Panc1 (cell line): Measurements from ENCODE around the gene C1S. TPM values are rescaled to one million over a fixed set of nuclear protein-coding genes. Genes with fewer than 3 reads are reported as not detected.

Experiments
- ATAC-seq: fragments of 200-7000 bp; cut with Tn5 transposase; 2 replicates; pipeline ENCODE4 v1.9.1; 2020; ENCODE audit warnings: mild to moderate bottlenecking, moderate library complexity
- BruUV-seq: library from RNA; stranded (reverse); fragments of 400-500 nt; replicated peaks from 2 replicates; lab custom pipeline; 2021; lab: Mats Ljungman, UMichigan
- CTCF ChIA-PET: fragments of 300-600 bp; sonication (Branson Sonifier 250); formaldehyde crosslinking; loops from one replicate; lab custom pipeline; 2022; ENCODE audit warnings: antibody characterized with exemption; lab: Charles Lee
- POLR2A ChIA-PET: fragments of 300-600 bp; sonication (Branson Sonifier 250); formaldehyde crosslinking; loops from one replicate; lab custom pipeline; 2022; ENCODE audit warnings: antibody characterized with exemption; lab: Charles Lee
- DNase-seq: peaks from one replicate; pipeline ENCODE4 v3.0.0-alpha.2; 2010; ENCODE audit warnings: low read depth, low spot score
- H3K27ac ChIP-seq: 2 replicates; pipeline ENCODE4 v1.5.1; 2011; ENCODE audit warnings: mild to moderate bottlenecking, low read length, inconsistent platforms
- H3K27me3 ChIP-seq: fragments of 200-500 bp; sonication (Bioruptor generic); 2 replicates; pipeline ENCODE4 v1.6.0; 2014; ENCODE audit warnings: low read length, inconsistent platforms; ENCODE audit not compliant: control insufficient read depth, insufficient read depth
- H3K36me3 ChIP-seq: fragments of 200-500 bp; sonication (Bioruptor generic); 2 replicates; pipeline ENCODE4 v1.5.1; 2014; ENCODE audit warnings: inconsistent platforms, mild to moderate bottlenecking, low read length, moderate library complexity; ENCODE audit not compliant: control insufficient read depth, insufficient read depth
- H3K4me1 ChIP-seq: 2 replicates; pipeline ENCODE4 v1.5.1; 2011; ENCODE audit warnings: inconsistent platforms, mild to moderate bottlenecking, low read length, moderate library complexity; ENCODE audit not compliant: control insufficient read depth, insufficient read depth
- H3K4me3 ChIP-seq, 2 experiments: 2 replicates each; pipeline ENCODE4 v1.5.1; 2011 to 2012; ENCODE audit warnings: low read depth in 2 of 2, low read length in 2 of 2, mild to moderate bottlenecking in 2 of 2, inconsistent platforms in 1 of 2, moderate library complexity in 1 of 2
- H3K9me3 ChIP-seq: fragments of 200-500 bp; sonication (Bioruptor generic); 2 replicates; pipeline ENCODE4 v1.5.1; 2014; ENCODE audit warnings: low read depth, mild to moderate bottlenecking, inconsistent platforms, low read length, moderate library complexity; ENCODE audit not compliant: control insufficient read depth, insufficient read depth
- CTCF ChIP-seq: fragments of 450-650 bp; IDR thresholded peaks from 2 replicates; pipeline ENCODE4 v1.5.1; 2017; ENCODE audit warnings: mild to moderate bottlenecking
- POLR2AphosphoS5 ChIP-seq: IDR thresholded peaks from 2 replicates; pipeline ENCODE4 v1.6.1; 2012; ENCODE audit warnings: mild to moderate bottlenecking, low read depth, low read length, moderate library complexity
- REST ChIP-seq, 2 experiments: IDR thresholded peaks; 2 replicates each; pipeline ENCODE4 v1.6.1; 2011 to 2012; ENCODE audit warnings: low read depth in 2 of 2, control low read depth in 1 of 2, low read length in 1 of 2, mild to moderate bottlenecking in 1 of 2, moderate library complexity in 1 of 2; ENCODE audit not compliant: insufficient read depth in 1 of 2
- SIN3A ChIP-seq: IDR thresholded peaks from 2 replicates; pipeline ENCODE4 v1.6.1; 2012; ENCODE audit warnings: low read depth, mild to moderate bottlenecking, low read length, moderate library complexity, borderline replicate concordance; ENCODE audit not compliant: insufficient read depth
- TCF7L2 ChIP-seq: IDR thresholded peaks from 2 replicates; pipeline ENCODE4 v1.6.1; 2011; ENCODE audit warnings: mild to moderate bottlenecking, low read depth, low read length, inconsistent platforms
- in situ Hi-C: cut with HindIII; loops from 2 replicates; pipeline ENCODE4 v1.10.0; 2016; ENCODE audit warnings: low sequenced_read_pairs, low pct_unique_long_range_greater_than_20kb
- intact Hi-C: fragments of 100-400 bp; cut with micrococcal nuclease; formaldehyde crosslinking; loops from one replicate; pipeline ENCODE4 v1.10.0; 2022; ENCODE audit not compliant: unreplicated experiment
- total RNA-seq: library from RNA; stranded (reverse); gene quantifications from one replicate; pipeline ENCODE4 v1.2.1, GENCODE V29; 2021; ENCODE audit not compliant: unreplicated experiment

Gene C1S
- total RNA-seq, 1 experiment from 2014 or later, result 1.8 TPM

DNA sequence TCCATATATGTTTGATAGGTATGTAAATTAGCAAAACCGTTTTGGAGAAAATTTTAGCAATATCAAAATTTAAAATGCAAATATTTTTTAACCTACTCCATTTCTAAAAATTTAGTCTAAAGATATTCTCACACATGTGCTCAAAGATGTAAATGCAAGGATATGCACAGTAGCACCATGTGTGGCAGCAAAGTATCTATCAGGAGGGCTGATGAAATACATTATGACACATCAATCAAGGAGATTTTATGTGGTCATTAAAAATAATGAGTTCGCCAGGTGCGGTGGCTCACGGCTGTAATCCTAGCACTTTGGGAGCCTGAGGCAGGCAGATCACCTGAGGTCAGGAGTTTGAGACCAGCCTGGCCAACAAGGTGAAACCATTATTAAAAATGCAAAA is 39.7 kb downstream of the C1S start:
- ChIA-PET POLR2A (no interaction called here), CTCF (no interaction called here)
- in situ Hi-C loops, result no loop called here
- ATAC-seq, result no peak
- no peak overlapping the region for H3K27ac ChIP-seq
- no peaks in the 10 kb centered on the region for H3K9me3 ChIP-seq
- no TSS peak for BruUV-seq
- intact Hi-C loops, result no loop called here
- DNase-seq, result no peak
- H3K27me3 ChIP-seq, result no peaks in the 10 kb centered on the region
- no peak for TF ChIP-seq CTCF
- no peak for TF ChIP-seq TCF7L2
- TF ChIP-seq POLR2AphosphoS5, result no peak
- H3K36me3 ChIP-seq, result no peaks in the 10 kb centered on the region
- no peaks in the 10 kb centered on the region for H3K4me1 ChIP-seq
- no peak overlapping the region for H3K4me3 ChIP-seq

- no peak overlapping the region for H3K4me3 ChIP-seq
- peaks cover 5% of the 10 kb centered on the region; the same call in 1 of the 2 replicates for H3K9me3 ChIP-seq
- DNase-seq, result no peak
- intact Hi-C loops (no loop called here), in situ Hi-C loops (no loop called here)
- TF ChIP-seq TCF7L2, result no peak
- TF ChIP-seq SIN3A, result no peak
- TF ChIP-seq CTCF, result no peak
- no peak for TF ChIP-seq REST (IDR thresholded peaks at IDR 0.05; ENCODE audit: insufficient read depth in 1 of 2, low read depth in 2 of 2, low read length in 1 of 2)
- no peak for TF ChIP-seq POLR2AphosphoS5
- CTCF ChIA-PET, result no interaction called here
- no TSS peak for BruUV-seq
- H3K27ac ChIP-seq, result no peak overlapping the region
- no peaks in the 10 kb centered on the region for H3K4me1 ChIP-seq
- no peaks in the 10 kb centered on the region for H3K27me3 ChIP-seq
- no peaks in the 10 kb centered on the region for H3K36me3 ChIP-seq
- POLR2A ChIA-PET, result no interaction called here
- no peak for ATAC-seq
Measured at GRCh38 chr12:7101047-7101693, 40.7 kb downstream of the C1S start.
